HEK293 (cell line): ENCODE results near the gene COL3A1.

Experiments used
- BCL11A ChIP-seq: fragments of 450-650 bp; formaldehyde crosslinking; IDR thresholded peaks from 2 replicates; pipeline ENCODE4 v1.5.1; 2016; ENCODE audit warnings: low read depth, missing biosample characterization, missing genetic modification characterization
- ZFP37 ChIP-seq: fragments of 450-650 bp; formaldehyde crosslinking; IDR thresholded peaks from 2 replicates; pipeline ENCODE4 v1.5.1; 2016; ENCODE audit warnings: missing biosample characterization, missing genetic modification characterization
- ZNF121 ChIP-seq: fragments of 450-650 bp; formaldehyde crosslinking; IDR thresholded peaks from 2 replicates; pipeline ENCODE4 v1.5.1; 2016; ENCODE audit warnings: missing biosample characterization, missing genetic modification characterization
- ZNF146 ChIP-seq: fragments of 450-650 bp; formaldehyde crosslinking; IDR thresholded peaks from 2 replicates; pipeline ENCODE4 v1.5.1; 2016; ENCODE audit warnings: missing biosample characterization, missing genetic modification characterization
- TF ChIP-seq, protein P1 (sequence below): fragments of 450-650 bp; formaldehyde crosslinking; IDR thresholded peaks from 2 replicates; pipeline ENCODE4 v1.5.1; 2016; ENCODE audit warnings: missing biosample characterization, missing genetic modification characterization

DNA sequence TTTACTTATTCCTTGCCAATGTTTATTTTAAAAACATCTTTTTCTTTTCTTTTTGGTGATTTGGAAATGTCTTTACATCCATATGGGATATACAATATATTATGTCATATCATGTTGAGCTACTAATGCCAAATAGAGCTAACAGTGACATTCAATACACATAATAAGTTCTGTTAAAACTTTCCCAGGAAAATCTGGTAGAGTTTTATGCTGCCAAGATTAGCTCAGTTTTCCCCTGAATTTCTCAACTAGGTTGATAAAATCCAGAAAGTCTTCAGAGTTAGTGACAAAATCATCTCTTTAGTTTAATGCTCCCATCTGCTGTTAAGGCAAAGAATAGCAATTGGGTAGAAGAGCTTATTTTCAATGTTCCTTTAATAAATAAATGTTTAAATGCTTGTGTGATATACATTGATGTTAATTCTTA lies 9.9 kb downstream of the COL3A1 start:
- TF ChIP-seq ZFP37 (tag by site-specific recombination) (no peak), ZNF146 (tag by site-specific recombination) (no peak), ZNF121 (tag by site-specific recombination) (no peak), BCL11A (tag by site-specific recombination) (no peak)
- TF ChIP-seq, protein P1, sequence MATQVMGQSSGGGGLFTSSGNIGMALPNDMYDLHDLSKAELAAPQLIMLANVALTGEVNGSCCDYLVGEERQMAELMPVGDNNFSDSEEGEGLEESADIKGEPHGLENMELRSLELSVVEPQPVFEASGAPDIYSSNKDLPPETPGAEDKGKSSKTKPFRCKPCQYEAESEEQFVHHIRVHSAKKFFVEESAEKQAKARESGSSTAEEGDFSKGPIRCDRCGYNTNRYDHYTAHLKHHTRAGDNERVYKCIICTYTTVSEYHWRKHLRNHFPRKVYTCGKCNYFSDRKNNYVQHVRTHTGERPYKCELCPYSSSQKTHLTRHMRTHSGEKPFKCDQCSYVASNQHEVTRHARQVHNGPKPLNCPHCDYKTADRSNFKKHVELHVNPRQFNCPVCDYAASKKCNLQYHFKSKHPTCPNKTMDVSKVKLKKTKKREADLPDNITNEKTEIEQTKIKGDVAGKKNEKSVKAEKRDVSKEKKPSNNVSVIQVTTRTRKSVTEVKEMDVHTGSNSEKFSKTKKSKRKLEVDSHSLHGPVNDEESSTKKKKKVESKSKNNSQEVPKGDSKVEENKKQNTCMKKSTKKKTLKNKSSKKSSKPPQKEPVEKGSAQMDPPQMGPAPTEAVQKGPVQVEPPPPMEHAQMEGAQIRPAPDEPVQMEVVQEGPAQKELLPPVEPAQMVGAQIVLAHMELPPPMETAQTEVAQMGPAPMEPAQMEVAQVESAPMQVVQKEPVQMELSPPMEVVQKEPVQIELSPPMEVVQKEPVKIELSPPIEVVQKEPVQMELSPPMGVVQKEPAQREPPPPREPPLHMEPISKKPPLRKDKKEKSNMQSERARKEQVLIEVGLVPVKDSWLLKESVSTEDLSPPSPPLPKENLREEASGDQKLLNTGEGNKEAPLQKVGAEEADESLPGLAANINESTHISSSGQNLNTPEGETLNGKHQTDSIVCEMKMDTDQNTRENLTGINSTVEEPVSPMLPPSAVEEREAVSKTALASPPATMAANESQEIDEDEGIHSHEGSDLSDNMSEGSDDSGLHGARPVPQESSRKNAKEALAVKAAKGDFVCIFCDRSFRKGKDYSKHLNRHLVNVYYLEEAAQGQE, result no peak
